Nephron (organoid): Measurements from ENCODE around the gene EBF4.
"Not testable (repeated sequence)": the region's sequence is repeated elsewhere in the genome, so short reads cannot be mapped to it uniquely, and the experiment has no call there.

Source experiments
- H3K27ac Mint-ChIP-seq, 3 experiments: 2 replicates each; pipeline ENCODE4 v1.8.0; 2020; ENCODE audit warnings: mixed read lengths in 3 of 3, mild to moderate bottlenecking in 2 of 3, moderate library complexity in 1 of 3
- H3K27me3 Mint-ChIP-seq: 2 replicates; pipeline ENCODE4 v1.8.0; 2021; ENCODE audit warnings: low read depth, mild to moderate bottlenecking, moderate library complexity, mixed read lengths
- H3K36me3 Mint-ChIP-seq: 2 replicates; pipeline ENCODE4 v1.8.0; 2020; ENCODE audit warnings: low read depth, mixed read lengths
- H3K4me1 Mint-ChIP-seq: 2 replicates; pipeline ENCODE4 v1.8.0; 2020; ENCODE audit warnings: mixed read lengths
- H3K4me3 Mint-ChIP-seq, 3 experiments: 2 replicates each; pipeline ENCODE4 v1.8.0; 2020; ENCODE audit warnings: mild to moderate bottlenecking in 3 of 3, mixed read lengths in 3 of 3, moderate library complexity in 2 of 3
- H3K9me3 Mint-ChIP-seq: 2 replicates; pipeline ENCODE4 v1.8.0; 2020; ENCODE audit warnings: mixed read lengths
- CTCF ChIP-seq, 3 experiments: fragments of 200-600 bp; sonication (generic); IDR thresholded peaks; one replicate each; pipeline ENCODE4 v1.5.0; 2021; ENCODE audit warnings: antibody characterized with exemption in 3 of 3; ENCODE audit not compliant: unreplicated experiment in 3 of 3

Gene EBF4

GRCh38 chr20:2663887-2664719, 28.5 kb upstream of the EBF4 start, which contains the start of gene IDH3B:
Gene IDH3B (minus strand): TSS chr20:2664216. CDS start chr20:2664188, 28 bp downstream.
- Mint-ChIP-seq H3K4me3 (peak within 1 kb of the TSS; percentile 85 to 92 (median 88)), H3K9me3 (no peaks in the 10 kb centered on the region), H3K27me3 (peaks cover 8% of the 10 kb centered on the region), H3K27ac (peak within 1 kb of the TSS; percentile 96 to 97 (median 97)), H3K36me3 (peaks cover 32% of the 10 kb centered on the region), H3K4me1 (peaks cover 14% of the 10 kb centered on the region)
- TF ChIP-seq CTCF (IDR thresholded peaks at IDR 0.05; ENCODE audit: unreplicated experiment in 3 of 3) = no peak

- Mint-ChIP-seq H3K36me3 (no peaks in the 10 kb centered on the region), H3K9me3 (no peaks in the 10 kb centered on the region), H3K27me3 (peaks cover 27% of the 10 kb centered on the region), H3K4me1 (no peaks in the 10 kb centered on the region), H3K4me3 (no peak overlapping the region), H3K27ac (no peak overlapping the region)
- no peak for TF ChIP-seq CTCF (IDR thresholded peaks at IDR 0.05; ENCODE audit: unreplicated experiment in 3 of 3)
These were observed 20.6 kb upstream of the EBF4 start for GRCh38 chr20:2671977-2672376.

GRCh38 chr20:2672446-2672845, 20.1 kb upstream of the EBF4 start:
- Mint-ChIP-seq H3K27me3 (peaks cover 27% of the 10 kb centered on the region), H3K27ac (no peak overlapping the region), H3K9me3 (no peaks in the 10 kb centered on the region), H3K4me3 (no peak overlapping the region), H3K36me3 (no peaks in the 10 kb centered on the region), H3K4me1 (no peaks in the 10 kb centered on the region)
- TF ChIP-seq CTCF (IDR thresholded peaks at IDR 0.05; ENCODE audit: unreplicated experiment in 3 of 3) = no peak

- TF ChIP-seq CTCF (IDR thresholded peaks at IDR 0.05; ENCODE audit: unreplicated experiment in 3 of 3) = no peak
- Mint-ChIP-seq H3K27ac (no peak overlapping the region), H3K27me3 (peaks cover 24% of the 10 kb centered on the region), H3K4me1 (no peaks in the 10 kb centered on the region), H3K9me3 (no peaks in the 10 kb centered on the region), H3K4me3 (no peak overlapping the region), H3K36me3 (no peaks in the 10 kb centered on the region)
These were observed 19.1 kb upstream of the EBF4 start for GRCh38 chr20:2673453-2673852.

- no peaks in the 10 kb centered on the region for H3K36me3 Mint-ChIP-seq
- no peak overlapping the region for H3K4me3 Mint-ChIP-seq
- no peaks in the 10 kb centered on the region for H3K9me3 Mint-ChIP-seq
- no peak overlapping the region for H3K27ac Mint-ChIP-seq
- H3K27me3 Mint-ChIP-seq = peaks cover 33% of the 10 kb centered on the region
- H3K4me1 Mint-ChIP-seq = no peaks in the 10 kb centered on the region
- no peak for TF ChIP-seq CTCF (IDR thresholded peaks at IDR 0.05; ENCODE audit: unreplicated experiment in 3 of 3)
These were observed 12.5 kb upstream of the EBF4 start for GRCh38 chr20:2680046-2680445.

- not testable (repeated sequence) for H3K4me3 Mint-ChIP-seq, H3K36me3 Mint-ChIP-seq, H3K4me1 Mint-ChIP-seq, H3K27ac Mint-ChIP-seq, H3K9me3 Mint-ChIP-seq
- H3K27me3 Mint-ChIP-seq = peaks cover 47% of the 10 kb centered on the region
These were observed 10.5 kb upstream of the EBF4 start for GRCh38 chr20:2682040-2682439.

GRCh38 chr20:2684817-2685216, 7.8 kb upstream of the EBF4 start:
- H3K4me3 Mint-ChIP-seq, H3K9me3 Mint-ChIP-seq, H3K36me3 Mint-ChIP-seq, H3K27ac Mint-ChIP-seq, H3K4me1 Mint-ChIP-seq: not testable (repeated sequence)
- peaks cover 71% of the 10 kb centered on the region for H3K27me3 Mint-ChIP-seq
